GM20000 (cell line): ENCODE measurements around the gene IQCK.

Experiments used
- DNase-seq: peaks from one replicate; pipeline ENCODE4 v3.0.0; 2012; ENCODE audit warnings: low spot score
- CTCF ChIP-seq: IDR thresholded peaks from 2 replicates; pipeline ENCODE4 v1.5.1; 2012; ENCODE audit warnings: mild to moderate bottlenecking, control low read depth; ENCODE audit errors: extremely low read depth, missing control alignments

The IQCK gene

GRCh38 chr16:19853132-19853741 lies 135.2 kb downstream of the IQCK start:
- TF ChIP-seq CTCF, result no peak
- DNase-seq, result no peak

- no peak for DNase-seq
- TF ChIP-seq CTCF, result no peak
Observed at GRCh38 chr16:19853742-19854542, 135.9 kb downstream of the IQCK start.

GRCh38 chr16:19854543-19854876 lies 136.4 kb downstream of the IQCK start:
- no peak for DNase-seq
- no peak for TF ChIP-seq CTCF

- no peak for DNase-seq
- TF ChIP-seq CTCF, result no peak
Observed at GRCh38 chr16:19856120-19856519, 138.0 kb downstream of the IQCK start.

GRCh38 chr16:19857593-19858339 lies 139.7 kb downstream of the IQCK start:
- DNase-seq, result no peak
- TF ChIP-seq CTCF, result no peak

- no peak for DNase-seq
- no peak for TF ChIP-seq CTCF
Observed at GRCh38 chr16:19858340-19859018, 140.4 kb downstream of the IQCK start.
